HepG2 (cell line): Measurements from ENCODE around the gene PIP4K2C. TPM values are rescaled to one million over a fixed set of nuclear protein-coding genes. Genes with fewer than 3 reads are reported as not detected.

Experiments
- ATF2 ChIP-seq: sonication (generic); formaldehyde crosslinking; IDR thresholded peaks from 2 replicates; pipeline ENCODE4 v1.4.0; 2020; ENCODE audit warnings: missing genetic modification reagents
- ATF7-NPFF ChIP-seq: sonication (generic); formaldehyde crosslinking; IDR thresholded peaks from 2 replicates; pipeline ENCODE4 v1.8.1; 2023; ENCODE audit warnings: mild to moderate bottlenecking, low read depth, missing genetic modification reagents, moderate library complexity
- DRAP1 ChIP-seq: IDR thresholded peaks from 2 replicates; pipeline ENCODE4 v1.6.1; 2016; ENCODE audit warnings: missing genetic modification reagents, missing compliant biosample characterization
- FOSL2 ChIP-seq: sonication (generic); formaldehyde crosslinking; IDR thresholded peaks from 2 replicates; pipeline ENCODE4 v1.4.0; 2020; ENCODE audit warnings: missing genetic modification reagents
- FOXA1 ChIP-seq, 2 experiments: fragments of 450-650 bp in 1 of 2; sonication (generic) in 1 of 2; formaldehyde crosslinking in 1 of 2; IDR thresholded peaks; 2 replicates each; pipeline versions ENCODE4 v1.4.0 to v1.6.1; 2016 to 2020; ENCODE audit warnings: missing genetic modification reagents in 1 of 2
- GPBP1L1 ChIP-seq: sonication (generic); formaldehyde crosslinking; IDR thresholded peaks from 2 replicates; pipeline ENCODE4 v1.5.0; 2020; ENCODE audit warnings: mild to moderate bottlenecking, missing genetic modification reagents
- HIVEP1 ChIP-seq: sonication (generic); formaldehyde crosslinking; IDR thresholded peaks from 2 replicates; pipeline ENCODE4 v1.4.0; 2020; ENCODE audit warnings: mild to moderate bottlenecking, missing genetic modification reagents
- IRF1 ChIP-seq: sonication (generic); formaldehyde crosslinking; IDR thresholded peaks from 2 replicates; pipeline ENCODE4 v1.4.0; 2020; ENCODE audit warnings: low read depth, mild to moderate bottlenecking, missing genetic modification reagents
- KLF12 ChIP-seq: sonication (generic); formaldehyde crosslinking; IDR thresholded peaks from 2 replicates; pipeline ENCODE4 v1.4.0; 2020; ENCODE audit warnings: missing genetic modification reagents, borderline replicate concordance
- KMT2B ChIP-seq: IDR thresholded peaks from 2 replicates; pipeline ENCODE4 v1.6.1; 2016; ENCODE audit warnings: missing genetic modification reagents, missing compliant biosample characterization
- MTF1 ChIP-seq: sonication (generic); formaldehyde crosslinking; IDR thresholded peaks from 2 replicates; pipeline ENCODE4 v1.5.0; 2020; ENCODE audit warnings: missing genetic modification reagents
- NFYB ChIP-seq: sonication (generic); formaldehyde crosslinking; IDR thresholded peaks from 2 replicates; pipeline ENCODE4 v1.4.0; 2020; ENCODE audit warnings: missing genetic modification reagents
- SAP130 ChIP-seq: IDR thresholded peaks from 2 replicates; pipeline ENCODE4 v1.6.1; 2016; ENCODE audit warnings: low read depth
- SKI ChIP-seq: fragments of 450-650 bp; IDR thresholded peaks from one replicate; pipeline ENCODE4 v1.6.1; 2018; ENCODE audit warnings: mild to moderate bottlenecking; ENCODE audit not compliant: partially characterized antibody
- TFAP4 ChIP-seq: sonication (generic); IDR thresholded peaks from 2 replicates; pipeline ENCODE4 v1.6.1; 2016; ENCODE audit warnings: low read depth, borderline replicate concordance
- U2AF2 ChIP-seq: fragments of 200-400 bp; formaldehyde crosslinking; IDR thresholded peaks from 2 replicates; pipeline ENCODE4 v1.6.1; 2017; ENCODE audit warnings: low read depth, mild to moderate bottlenecking, low read length
- ZBTB38 ChIP-seq: sonication (generic); formaldehyde crosslinking; IDR thresholded peaks from 2 replicates; pipeline ENCODE4 v1.5.1; 2020; ENCODE audit warnings: mild to moderate bottlenecking, missing genetic modification reagents
- ZNF17 ChIP-seq: sonication (generic); formaldehyde crosslinking; IDR thresholded peaks from 2 replicates; pipeline ENCODE4 v1.5.0; 2020; ENCODE audit warnings: mild to moderate bottlenecking, missing genetic modification reagents
- ZNF337 ChIP-seq: sonication (generic); formaldehyde crosslinking; IDR thresholded peaks from 2 replicates; pipeline ENCODE4 v1.5.1; 2020; ENCODE audit warnings: missing genetic modification reagents, low read depth, mild to moderate bottlenecking, borderline replicate concordance
- ZNF576 ChIP-seq: sonication (generic); formaldehyde crosslinking; IDR thresholded peaks from 2 replicates; pipeline ENCODE4 v1.4.0; 2020; ENCODE audit warnings: mild to moderate bottlenecking, missing genetic modification reagents
- ZNF770 ChIP-seq: sonication (generic); formaldehyde crosslinking; IDR thresholded peaks from 2 replicates; pipeline ENCODE4 v1.5.0; 2020; ENCODE audit warnings: mild to moderate bottlenecking, missing genetic modification reagents
- ZSCAN30 ChIP-seq: sonication (generic); formaldehyde crosslinking; IDR thresholded peaks from 2 replicates; pipeline ENCODE4 v1.5.0; 2020; ENCODE audit warnings: mild to moderate bottlenecking, missing genetic modification reagents
- ZSCAN31 ChIP-seq: sonication (generic); formaldehyde crosslinking; IDR thresholded peaks from 2 replicates; pipeline ENCODE4 v1.5.0; 2020; ENCODE audit warnings: low read depth, mild to moderate bottlenecking, missing genetic modification reagents
- ZSCAN9 ChIP-seq: IDR thresholded peaks from 2 replicates; pipeline ENCODE4 v1.6.1; 2016; ENCODE audit warnings: borderline replicate concordance
- polyA plus RNA-seq, 8 experiments: library from polyadenylated mRNA; depleted of rRNA in 3 of 8; stranded (reverse) in 7 of 8; unstranded in 1 of 8; fragments of >200 nt; fragmentation: Illumina TruSeq in 4 of 8; extraction: Trizol in 4 of 8; gene quantifications; 2 replicates each; pipeline versions ENCODE4 v1.2.1 to v1.2.3, GENCODE V29; 2011 to 2016; ENCODE audit warnings: low read depth in 4 of 8, missing spikeins in 1 of 8, mixed read lengths in 1 of 8; ENCODE audit not compliant: insufficient read depth in 1 of 8
- total RNA-seq, 5 experiments: library from RNA; depleted of rRNA; stranded (reverse); fragments of >200 nt; fragmentation: Illumina TruSeq; extraction: Trizol; gene quantifications; 2 replicates each; pipeline ENCODE4 v1.2.3, GENCODE V29; 2016; ENCODE audit warnings: low read depth in 1 of 5

Gene PIP4K2C
- total and polyA plus RNA-seq, 2 of the 13 experiments (the other 11 are each of a cell fraction or from before 2014, with no cell fraction given) = 23.3 to 26.4 TPM

- no peak for TF ChIP-seq ZNF17 (CRISPR knock-in tag)
- 0 out of 2 replicates have a peak, but pooled peaks have one; percentile 10 for TF ChIP-seq ZSCAN9 (CRISPR knock-in tag)
- TF ChIP-seq ZSCAN30 (CRISPR knock-in tag) = no peak
- TF ChIP-seq HIVEP1 (CRISPR knock-in tag) = no peak
- 0 out of 2 replicates have a peak, but pooled peaks have one; percentile 19 for TF ChIP-seq ZBTB38 (CRISPR knock-in tag)
- no peak for TF ChIP-seq ZNF337
- no peak for TF ChIP-seq KMT2B
- no peak for TF ChIP-seq ATF2 (CRISPR knock-in tag)
- TF ChIP-seq MTF1 (CRISPR knock-in tag) = no peak
- no peak for TF ChIP-seq DRAP1 (CRISPR knock-in tag)
- no peak for TF ChIP-seq ZNF770
- no peak for TF ChIP-seq SKI
- TF ChIP-seq ZSCAN31 = no peak
- no peak for TF ChIP-seq ZNF576 (CRISPR knock-in tag)
- TF ChIP-seq U2AF2 = 0 out of 2 replicates have a peak, but pooled peaks have one; percentile 29
- TF ChIP-seq GPBP1L1 (CRISPR knock-in tag) = no peak
- peak; percentile 39; the same call in 1 of the 2 replicates for TF ChIP-seq FOSL2
- TF ChIP-seq TFAP4 = no peak
- TF ChIP-seq ATF7-NPFF (CRISPR knock-in tag) = no peak
- no peak for TF ChIP-seq KLF12 (CRISPR knock-in tag)
- TF ChIP-seq NFYB = no peak
- peak; percentile 68 for TF ChIP-seq SAP130 (CRISPR knock-in tag)
- no peak for TF ChIP-seq IRF1 (CRISPR knock-in tag)
- no peak for TF ChIP-seq FOXA1 (IDR thresholded peaks at IDR 0.05)
- TF ChIP-seq FOXA1 (CRISPR knock-in tag; IDR thresholded peaks at IDR 0.05) = peak; percentile 41; the same call in 1 of the 2 replicates
Measured at GRCh38 chr12:57545809-57546437, 45.1 kb upstream of the PIP4K2C start (continued).
